ENCODE data around the gene RTL10. TPM values are rescaled to one million over a fixed set of nuclear protein-coding genes. Genes with fewer than 3 reads are reported as not detected.
A peak's percentile ranks its signal among the peaks of the same experiment; 100 is the strongest.

RTL10 gene
- total and polyA plus RNA-seq, 8 donors: 18.4 to 34.7 (median 28.0) TPM

DNA sequence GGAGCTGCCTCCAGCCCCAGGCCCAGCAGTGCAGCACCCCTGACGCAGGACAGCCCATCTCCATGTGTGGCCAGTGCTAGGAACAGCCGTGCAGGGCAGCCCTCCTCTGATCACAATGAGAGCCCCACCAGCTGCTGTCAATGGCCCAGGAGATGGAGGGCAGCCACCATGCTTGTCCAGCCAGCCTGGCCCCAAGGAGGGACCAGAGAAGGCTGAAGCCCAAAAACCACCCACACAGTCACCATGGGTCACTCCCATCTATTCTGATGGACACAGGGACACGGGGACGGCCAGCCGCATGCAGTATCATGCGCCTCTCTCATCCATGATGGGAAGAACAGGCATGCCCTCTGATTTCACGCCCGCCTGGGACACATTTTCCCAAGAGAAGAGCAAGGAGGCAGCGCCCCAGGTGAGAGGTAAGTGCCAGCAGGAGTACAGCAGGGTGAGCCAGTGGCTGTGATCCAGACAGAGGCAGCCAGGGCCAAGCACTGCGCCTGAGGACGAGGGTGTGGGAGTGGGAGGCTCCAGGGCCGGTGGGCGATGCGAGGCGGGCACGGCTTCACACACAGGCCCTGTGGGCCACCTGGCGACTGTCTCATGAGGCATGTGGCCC lies 33.6 kb upstream of the RTL10 start:
- no peak overlapping the region for H3K4me3 ChIP-seq
- H3K36me3 ChIP-seq: peaks cover 0 to 13% of the 10 kb centered on the region in 2 donors
- H3K4me1 ChIP-seq: peaks cover 13 to 47% of the 10 kb centered on the region in 2 donors
- DNase-seq (peak in 1 of 4 donors; percentile 68), ATAC-seq (no peak)
- H3K27me3 ChIP-seq: no peaks in the 10 kb centered on the region
- peak overlapping the region in 1 of 2 donors; percentile 93 for H3K27ac ChIP-seq
- no peak for TF ChIP-seq CTCF (IDR thresholded peaks at IDR 0.05)
- intact Hi-C loops (cut with DNase I): no loop called here
- H3K9me3 ChIP-seq: no peaks in the 10 kb centered on the region

- Histone ChIP-seq H3K27ac (peak overlapping the region; percentile 65 to 93), H3K9me3 (no peaks in the 10 kb centered on the region)
- ATAC-seq: peak; percentile 49
Observed at GRCh38 chr22:19887256-19887985, 32.7 kb upstream of the RTL10 start.

DNA sequence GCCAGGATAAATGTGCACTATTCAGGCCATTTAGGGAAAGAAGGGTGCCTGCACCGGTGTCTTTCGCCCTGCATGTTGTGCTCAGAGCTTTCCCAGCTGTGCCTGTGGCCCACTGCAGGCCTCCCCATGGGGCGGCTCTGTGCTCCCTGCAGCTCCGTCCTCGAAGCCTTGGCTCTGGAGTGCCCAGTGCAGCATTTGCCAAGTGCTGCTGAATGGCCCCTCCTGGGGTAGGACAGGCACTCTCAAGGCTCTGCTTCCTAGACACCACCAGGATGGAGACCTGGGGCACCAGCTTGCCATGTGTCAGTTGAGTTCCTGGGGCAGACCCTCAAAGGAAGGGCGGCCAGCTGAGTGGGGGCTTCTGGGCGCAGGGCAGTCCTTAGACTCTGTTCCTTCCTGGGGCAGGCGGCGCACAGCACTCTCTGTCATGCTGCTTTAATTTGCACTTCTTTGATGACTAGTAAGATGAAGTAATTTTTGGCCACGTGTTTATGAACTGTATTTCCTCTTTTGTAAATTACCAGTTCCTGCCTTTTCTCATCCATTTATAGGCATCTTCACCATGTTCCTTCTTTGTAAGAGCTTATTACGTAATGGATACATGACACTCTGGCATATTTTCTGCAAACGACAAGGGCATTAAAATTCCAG lies 32.1 kb upstream of the RTL10 start:
- Histone ChIP-seq H3K4me1 (peaks cover 13 to 40% of the 10 kb centered on the region in 2 donors), H3K27ac (peak overlapping the region; percentile 73 to 93)

More at GRCh38 chr22:19887256-19887985, 32.7 kb upstream of the RTL10 start:
- DNase-seq: peak in 2 of 4 donors; percentile 62 to 79
- Histone ChIP-seq H3K4me3 (no peak overlapping the region), H3K27me3 (no peaks in the 10 kb centered on the region), H3K4me1 (peaks cover 13 to 45% of the 10 kb centered on the region in 2 donors), H3K36me3 (peaks cover 0 to 10% of the 10 kb centered on the region in 2 donors)
- intact Hi-C loops (cut with DNase I): no loop called here
- no peak for TF ChIP-seq CTCF (IDR thresholded peaks at IDR 0.05)

DNA sequence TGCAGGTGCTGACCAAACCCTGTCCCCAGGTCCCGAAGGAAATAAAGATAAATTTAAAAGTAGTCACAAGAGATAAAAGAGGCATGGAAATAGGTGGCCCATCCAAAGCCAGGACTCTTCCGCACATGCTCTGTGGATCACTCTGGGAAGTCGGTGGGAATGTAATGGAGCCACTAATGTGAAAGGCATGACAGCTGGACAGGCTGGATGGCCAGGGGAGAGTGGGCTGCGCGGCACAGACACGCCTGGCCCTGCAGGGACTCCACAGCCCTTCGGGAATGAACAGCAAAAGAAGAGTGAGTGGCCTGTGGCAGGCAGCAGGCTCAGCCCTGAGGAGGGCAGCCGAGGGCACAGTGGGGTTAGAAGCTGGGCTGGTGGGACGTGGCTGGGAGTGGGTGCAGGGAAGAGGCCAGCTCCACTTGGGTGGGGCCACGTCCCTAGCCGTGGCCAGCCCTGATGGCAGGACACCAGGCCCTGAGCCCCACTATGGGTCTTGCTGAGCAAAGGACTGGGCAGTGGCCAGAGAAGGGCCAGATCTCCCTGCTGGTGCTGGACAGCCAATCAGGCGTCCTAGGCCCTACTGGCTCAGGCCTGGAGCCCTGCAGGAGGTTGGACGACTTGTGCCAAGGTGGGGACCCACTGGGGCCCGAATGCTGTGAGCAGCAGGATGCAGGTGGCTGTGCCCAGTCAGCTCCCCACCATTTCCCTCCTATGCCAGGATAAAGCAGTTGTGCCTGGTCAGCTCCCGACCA lies 31.3 kb upstream of the RTL10 start:
- ATAC-seq (peak; percentile 9), DNase-seq (peak in 1 of 4 donors; percentile 67)
- intact Hi-C loops (cut with DNase I): no loop called here
- no peak overlapping the region for H3K4me3 ChIP-seq
- H3K36me3 ChIP-seq: peaks cover 0 to 9% of the 10 kb centered on the region in 2 donors
- TF ChIP-seq CTCF (IDR thresholded peaks at IDR 0.05): no peak
- peak overlapping the region; percentile 73 to 93 for H3K27ac ChIP-seq
- H3K27me3 ChIP-seq: no peaks in the 10 kb centered on the region
- H3K9me3 ChIP-seq: no peaks in the 10 kb centered on the region
- peaks cover 13 to 37% of the 10 kb centered on the region in 2 donors for H3K4me1 ChIP-seq

More for the DNA sequence above, 32.1 kb upstream of the RTL10 start:
- no peak overlapping the region for H3K4me3 ChIP-seq
- ATAC-seq (peak; percentile 74), DNase-seq (peak in 2 of 4 donors; percentile 72 to 87)
- TF ChIP-seq CTCF (IDR thresholded peaks at IDR 0.05): no peak
- peaks cover 0 to 9% of the 10 kb centered on the region in 2 donors for H3K36me3 ChIP-seq
- intact Hi-C loops (cut with DNase I): no loop called here
- H3K27me3 ChIP-seq: no peaks in the 10 kb centered on the region
- H3K9me3 ChIP-seq: no peaks in the 10 kb centered on the region

Data from left lung (tissue), 10 donors.